ENCODE data around the gene DOCK6.

- TF ChIP-seq POLR2A (IDR thresholded peaks at IDR 0.05), result no peak
- TF ChIP-seq CTCF (IDR thresholded peaks at IDR 0.05), result no peak
These were observed 47.9 kb downstream of the DOCK6 start for GRCh38 chr19:11214387-11214786.
